NCI-H1092 (cell line): ENCODE data around the gene GNPTAB.

Experiments
- DNase-seq: peaks from one replicate; lab custom pipeline; 2025; lab: John Stamatoyannopoulos, UW

GNPTAB gene

DNA sequence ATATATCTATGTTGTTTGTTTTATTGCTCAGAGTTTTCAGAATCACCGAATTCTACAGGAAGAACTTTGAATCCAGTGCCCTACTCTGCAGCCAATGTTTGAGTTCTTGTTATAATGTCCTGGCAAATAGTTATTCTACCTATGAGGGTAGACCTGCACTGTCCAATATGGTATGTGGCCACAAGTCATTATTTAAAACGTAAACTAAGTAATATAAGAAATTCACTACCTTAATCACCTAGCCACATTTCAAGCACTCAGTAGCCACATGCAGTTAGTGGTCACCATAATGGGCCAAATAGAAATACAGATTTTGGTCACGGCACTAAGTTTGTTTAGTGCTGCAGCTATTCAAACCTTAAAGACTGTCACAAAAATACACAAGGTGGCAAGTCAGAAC is 26.4 kb downstream of the GNPTAB start:
- no peak for DNase-seq

DNA sequence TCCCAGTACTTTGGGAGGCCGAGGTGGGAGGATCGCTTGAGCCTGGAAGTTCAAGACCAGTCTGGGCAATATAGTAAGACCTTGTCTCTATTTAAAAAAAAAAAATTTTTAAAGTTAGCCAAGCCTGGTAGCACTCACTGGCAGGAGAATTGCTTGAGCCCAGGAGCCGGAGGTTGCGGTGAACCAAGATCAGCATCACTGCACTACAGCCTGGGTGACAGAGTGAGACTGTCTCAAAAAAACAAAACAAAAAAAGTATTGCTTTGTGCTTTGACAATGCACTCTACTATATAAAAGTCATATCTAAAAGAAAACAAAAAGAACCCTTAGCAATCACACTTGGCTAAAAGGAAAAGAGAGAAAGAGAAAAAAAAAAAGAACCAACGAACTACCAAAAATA is 26.8 kb downstream of the GNPTAB start:
- DNase-seq: no peak

DNA sequence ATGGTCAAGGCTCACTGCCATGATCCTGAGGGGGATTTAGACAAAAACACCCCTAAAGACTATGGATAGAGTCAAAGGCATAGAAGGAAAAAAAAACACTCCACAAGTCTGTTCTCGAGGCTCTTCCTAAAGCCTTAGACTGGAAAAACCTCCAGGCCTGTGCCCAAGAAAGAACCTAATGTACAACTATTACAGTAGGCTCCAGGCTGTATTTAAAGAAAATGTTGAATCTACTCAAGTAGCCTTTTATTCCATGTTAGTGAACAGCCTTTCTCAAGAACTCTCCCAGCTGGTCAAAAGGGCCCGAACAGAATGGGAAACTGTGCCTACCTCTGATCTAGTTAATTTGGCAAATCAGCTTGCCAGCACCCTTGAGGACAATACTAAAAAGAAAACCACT is 28.3 kb downstream of the GNPTAB start:
- DNase-seq: no peak

DNA sequence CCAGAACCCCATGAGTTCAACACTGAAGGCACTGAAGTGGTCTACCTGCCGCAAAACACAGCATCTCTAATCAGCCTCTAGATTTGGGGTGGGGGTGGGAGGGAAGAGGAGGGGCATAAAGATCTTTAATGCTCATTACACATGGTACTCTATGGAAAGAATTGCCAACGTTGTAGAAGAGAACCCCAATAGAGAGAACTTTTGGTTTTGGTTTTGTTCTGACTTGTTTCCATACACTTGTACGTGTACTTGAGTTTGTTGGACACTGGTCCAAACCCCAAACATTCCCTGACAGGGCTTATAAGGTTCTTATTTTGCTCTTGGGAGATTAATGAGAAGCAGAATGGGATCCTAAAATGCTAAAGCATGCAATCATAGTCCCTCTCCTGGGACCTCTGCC is 31.0 kb downstream of the GNPTAB start:
- no peak for DNase-seq

DNA sequence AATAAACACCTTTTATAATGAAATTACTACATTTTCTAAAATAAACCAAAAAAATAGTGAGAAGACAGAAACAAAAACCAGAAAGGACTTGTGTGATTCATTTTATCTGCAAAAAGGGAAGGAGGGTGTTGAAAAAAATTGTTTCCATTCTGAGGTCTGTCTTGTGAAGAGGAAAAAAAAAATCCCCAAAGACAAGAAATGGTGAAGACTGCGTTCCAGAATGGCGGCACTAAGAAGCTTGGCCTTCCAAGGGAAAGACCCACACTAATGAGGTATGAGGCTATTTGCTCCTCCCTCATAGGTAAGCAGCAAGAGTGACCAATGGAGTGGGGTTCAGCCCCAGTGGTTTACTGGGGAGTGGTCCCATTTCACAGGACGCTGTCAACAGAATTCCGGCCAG is 35.0 kb downstream of the GNPTAB start:
- no peak for DNase-seq

DNA sequence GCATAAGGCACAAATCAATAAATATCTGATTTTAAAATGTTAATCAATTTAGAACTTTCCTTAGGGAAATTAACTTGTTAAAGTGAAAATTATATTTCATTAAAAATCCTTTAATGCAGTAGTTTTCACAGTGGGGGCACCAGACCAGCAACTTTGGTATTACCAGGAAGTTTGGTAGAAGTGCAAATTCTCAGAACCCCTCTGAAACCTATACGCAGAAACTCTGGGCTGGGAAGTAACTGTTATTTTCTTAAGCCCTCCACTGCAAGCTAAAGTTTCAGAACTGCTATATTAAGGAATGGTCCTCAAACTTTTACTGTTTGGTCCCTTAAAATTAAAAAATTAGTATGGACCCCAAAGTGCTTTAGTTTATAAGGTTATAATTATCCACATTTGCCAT is 35.7 kb downstream of the GNPTAB start:
- no peak for DNase-seq

DNA sequence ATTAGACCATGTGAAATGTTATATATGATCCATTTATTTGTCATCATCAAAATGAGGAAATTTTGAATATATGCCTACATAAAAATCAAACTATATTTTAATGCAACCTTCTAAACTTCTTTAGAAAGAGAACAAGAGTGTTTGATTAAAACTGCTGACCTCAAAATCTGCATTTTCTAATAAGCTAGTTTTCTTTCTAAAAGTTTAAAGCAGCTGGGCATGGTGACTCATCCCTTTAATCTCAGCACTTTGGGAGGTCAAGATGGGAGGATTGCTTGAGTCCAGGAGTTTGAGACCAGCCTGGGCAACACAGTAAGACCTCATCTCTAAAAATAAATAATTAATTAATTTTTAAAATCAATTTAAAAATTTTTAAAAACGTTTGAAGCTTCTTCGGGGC is 36.2 kb downstream of the GNPTAB start:
- DNase-seq: no peak

DNA sequence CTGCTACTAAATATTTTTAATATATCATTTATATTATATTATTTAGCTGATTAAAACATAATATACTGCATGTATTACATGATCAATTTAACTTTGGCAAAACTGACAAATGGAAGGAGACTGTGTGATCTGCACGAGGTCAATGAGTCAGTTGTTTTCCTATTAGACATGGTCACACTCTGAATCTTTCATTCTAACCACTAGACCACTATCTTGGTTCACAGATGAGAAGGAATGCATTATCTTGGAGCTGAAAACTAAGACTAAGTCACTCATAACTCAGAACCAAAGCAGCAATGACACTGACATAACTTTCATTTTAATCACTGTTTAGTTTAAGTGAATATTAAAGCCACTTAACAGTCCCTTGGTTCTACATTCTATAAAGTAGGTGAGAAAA is 37.4 kb downstream of the GNPTAB start:
- DNase-seq: no peak

DNA sequence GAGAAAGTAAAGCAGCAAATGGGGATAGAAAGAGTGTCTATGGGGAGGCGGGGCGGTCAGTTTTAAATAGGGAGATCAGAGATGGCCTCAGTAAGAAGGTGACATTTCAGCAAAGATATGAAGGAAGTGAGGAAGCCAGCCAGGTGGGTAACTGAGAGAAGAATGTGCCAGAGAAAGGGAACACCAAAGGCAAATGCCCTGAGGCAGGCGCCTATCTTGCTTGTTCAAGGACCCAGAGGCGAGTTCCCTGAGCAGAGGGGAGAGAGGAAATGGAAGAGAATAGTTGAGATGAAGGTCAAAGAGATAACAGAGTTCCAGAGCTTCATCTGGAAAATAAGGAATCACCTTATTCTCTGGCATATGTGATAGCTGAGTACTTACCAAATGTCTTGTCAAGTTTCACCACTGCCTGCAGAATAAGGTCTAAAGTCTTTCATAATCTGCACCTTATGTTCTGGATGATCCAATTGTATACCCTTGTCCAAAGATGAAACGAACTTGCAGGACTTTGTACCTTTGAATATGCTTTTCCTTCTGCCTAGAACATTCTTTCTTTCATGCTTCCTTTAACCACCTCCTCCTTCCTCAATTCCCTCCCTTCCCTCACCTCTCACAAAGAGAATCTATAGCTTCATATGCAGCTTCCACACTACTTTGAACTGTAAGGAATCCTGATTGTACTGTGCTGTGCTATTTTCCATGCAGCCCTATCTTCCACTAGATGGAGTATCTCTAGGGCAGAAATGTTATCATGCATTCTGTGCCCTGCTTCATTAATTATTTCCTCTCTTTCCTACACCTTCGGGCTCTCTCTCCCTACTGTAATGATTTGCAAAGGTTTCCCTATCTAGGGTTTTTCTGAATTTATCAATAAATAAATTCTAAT is 38.5 kb downstream of the GNPTAB start:
- no peak for DNase-seq

DNA sequence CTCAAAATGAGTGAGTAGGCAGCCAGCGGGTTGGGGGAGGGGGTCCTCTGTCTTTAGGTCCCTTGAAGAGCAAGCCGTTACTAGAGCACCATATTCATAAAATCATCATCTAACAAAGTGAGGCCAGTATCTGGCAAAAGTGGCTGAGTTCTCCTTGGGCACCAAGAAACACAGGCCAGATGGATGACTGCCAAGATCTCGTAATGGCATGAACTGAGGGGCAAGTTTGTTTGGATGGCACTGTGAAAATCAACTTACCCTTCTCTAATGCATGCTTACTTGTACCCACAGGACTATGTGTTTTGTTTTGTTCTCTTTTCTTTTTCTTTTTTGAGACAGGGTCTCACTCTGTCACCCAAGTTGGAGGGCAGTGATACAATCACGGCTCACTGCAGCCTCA is 41.6 kb downstream of the GNPTAB start:
- DNase-seq: no peak

DNA sequence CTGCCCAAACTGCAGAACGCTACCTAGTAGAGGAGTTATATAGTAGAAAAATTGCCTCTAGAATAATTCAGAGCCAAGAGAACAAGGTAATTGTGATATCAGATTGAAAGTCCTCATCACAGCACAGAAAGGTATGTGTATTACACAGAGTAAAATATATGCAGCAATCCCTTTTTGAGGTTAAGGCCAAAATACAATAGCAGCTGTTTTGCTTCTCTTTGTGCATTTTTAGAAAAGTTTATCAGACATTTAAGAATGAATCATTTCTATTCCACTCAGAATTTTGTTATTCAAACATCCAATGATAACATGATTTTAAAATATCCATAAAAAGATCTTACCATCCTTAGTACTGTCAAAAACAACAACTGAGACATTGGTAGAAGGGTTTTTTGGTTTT is 45.1 kb downstream of the GNPTAB start:
- DNase-seq: no peak

DNA sequence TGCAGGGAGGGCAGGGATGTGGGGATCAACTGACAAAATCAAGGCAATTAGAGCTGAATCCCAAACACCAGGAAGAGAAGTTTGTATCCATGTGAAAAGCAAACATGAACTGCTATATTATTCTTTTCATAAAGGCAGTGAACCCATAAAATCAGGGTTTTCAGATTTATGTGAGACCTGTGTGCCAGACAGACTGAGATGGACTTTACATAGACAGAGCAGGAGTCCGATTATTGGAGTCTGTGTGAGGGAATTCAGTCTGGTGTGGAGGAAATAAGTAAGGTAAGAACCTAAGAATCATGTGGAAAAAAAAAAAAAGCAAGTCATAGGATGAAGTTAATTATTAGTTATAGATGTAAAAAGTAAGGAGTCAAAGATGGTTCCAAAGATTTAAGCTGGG is 46.4 kb downstream of the GNPTAB start:
- no peak for DNase-seq

DNA sequence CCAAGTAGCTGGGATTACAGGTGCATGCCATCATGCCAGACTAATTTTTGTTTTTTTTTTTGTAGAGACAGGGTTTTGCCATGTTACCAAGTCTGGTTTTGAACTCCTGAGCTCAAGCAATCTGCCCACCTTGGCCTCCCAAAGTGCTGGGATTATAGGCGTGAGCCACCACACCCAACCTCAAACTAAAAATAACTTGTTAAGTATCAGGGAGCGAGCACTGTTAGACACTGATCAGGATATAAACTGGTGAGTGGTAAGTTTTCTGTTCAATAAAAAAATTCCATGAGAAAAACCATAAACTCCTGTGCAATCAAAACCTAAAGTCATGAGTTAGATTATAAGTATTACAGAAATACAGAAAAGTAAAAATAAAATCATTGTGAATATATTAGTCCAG is 46.9 kb downstream of the GNPTAB start:
- no peak for DNase-seq

DNA sequence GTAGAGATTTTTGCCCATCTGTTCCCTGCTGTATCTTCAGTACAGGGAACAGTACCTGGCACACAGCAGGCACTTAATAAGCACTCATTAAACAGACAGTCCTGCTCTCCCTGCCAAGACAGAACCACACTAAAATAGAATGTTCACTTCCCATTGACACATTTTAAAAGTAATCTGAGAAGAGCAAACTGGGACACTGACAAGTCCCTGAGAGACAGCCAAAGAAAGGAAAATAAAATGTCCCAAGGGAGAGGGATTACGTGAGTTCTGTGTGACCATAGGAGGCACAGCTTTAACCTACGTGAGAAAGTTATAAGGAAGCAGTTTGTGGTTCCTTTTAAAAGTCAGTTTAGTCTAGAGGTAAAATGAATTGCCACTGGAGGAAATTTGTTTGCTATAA is 47.6 kb downstream of the GNPTAB start:
- DNase-seq: no peak

DNA sequence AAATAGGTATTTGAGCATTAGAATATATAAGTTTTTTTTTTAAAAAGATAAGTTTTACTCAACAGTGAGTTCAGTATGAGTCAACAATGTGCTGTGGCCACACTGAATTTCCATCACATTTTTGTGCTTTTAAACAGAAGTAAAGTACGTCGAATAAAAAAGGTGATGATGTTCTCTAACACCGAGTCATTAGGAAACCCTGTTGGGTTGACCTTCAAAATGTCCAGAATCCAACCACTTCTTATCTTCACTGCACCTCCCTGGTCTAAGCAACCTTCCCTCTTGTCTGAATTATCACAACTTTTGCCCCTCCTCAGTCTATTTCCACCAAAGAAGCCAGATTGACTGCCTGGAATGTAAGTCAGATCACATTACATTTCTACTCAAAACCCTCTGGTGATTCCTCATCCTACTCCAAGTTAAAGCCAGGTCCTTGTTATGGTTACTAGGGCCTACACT is 48.5 kb downstream of the GNPTAB start:
- no peak for DNase-seq

DNA sequence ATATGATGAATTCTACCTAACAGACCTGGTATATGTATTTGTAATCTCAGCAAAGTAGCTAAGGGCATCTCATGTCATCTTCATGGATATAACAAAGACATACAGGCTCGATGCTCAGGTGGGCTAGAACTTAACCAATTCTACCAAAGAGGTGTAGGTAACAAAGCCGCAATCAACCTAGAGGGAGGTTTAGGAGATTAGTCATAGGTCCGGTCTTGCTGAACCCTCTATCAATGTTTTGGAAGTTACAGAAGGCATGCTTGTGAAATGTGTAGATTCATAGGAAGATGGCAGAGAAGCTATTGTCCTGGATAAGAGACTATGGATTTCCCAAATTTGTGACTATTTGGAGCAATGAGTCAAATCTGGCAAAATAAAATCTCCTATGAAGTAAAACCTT is 48.9 kb downstream of the GNPTAB start:
- no peak for DNase-seq

DNA sequence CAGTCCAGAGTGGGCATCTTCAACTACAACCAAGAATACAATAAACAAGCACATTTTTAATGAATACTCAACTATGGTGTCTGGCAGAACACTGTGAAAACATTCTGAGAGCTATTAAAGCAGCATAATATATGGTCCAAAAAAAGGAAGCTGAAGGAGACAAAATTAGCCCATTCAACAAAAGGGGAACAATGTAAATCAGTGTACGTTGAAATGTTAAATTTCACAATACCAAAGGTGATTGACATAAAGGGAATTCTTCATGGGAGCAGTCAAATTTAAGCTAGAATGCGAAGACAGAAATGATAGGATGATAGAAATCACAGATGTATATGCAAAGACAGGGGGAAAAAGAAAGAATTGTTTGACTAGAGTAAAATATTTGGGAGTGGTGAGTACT is 50.2 kb downstream of the GNPTAB start:
- no peak for DNase-seq

DNA sequence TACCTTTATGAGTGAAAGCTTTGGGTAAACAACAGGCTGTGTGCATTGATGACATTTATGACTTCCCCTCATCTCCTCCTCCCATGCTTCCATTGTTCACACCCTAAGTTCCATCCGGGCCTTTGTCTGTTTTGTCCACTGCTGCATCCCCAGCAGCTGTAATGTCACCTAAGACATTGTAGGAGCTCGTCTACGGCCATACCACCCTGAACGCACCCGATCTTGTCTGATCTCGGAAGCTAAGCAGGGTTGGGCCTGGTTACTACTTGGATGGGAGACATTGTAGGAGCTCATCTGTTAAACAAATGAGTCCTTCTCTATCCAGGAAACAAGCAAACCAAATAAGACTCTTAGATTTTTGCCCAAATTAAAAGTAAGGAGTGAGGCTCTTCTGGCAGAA is 51.1 kb downstream of the GNPTAB start:
- no peak for DNase-seq

DNA sequence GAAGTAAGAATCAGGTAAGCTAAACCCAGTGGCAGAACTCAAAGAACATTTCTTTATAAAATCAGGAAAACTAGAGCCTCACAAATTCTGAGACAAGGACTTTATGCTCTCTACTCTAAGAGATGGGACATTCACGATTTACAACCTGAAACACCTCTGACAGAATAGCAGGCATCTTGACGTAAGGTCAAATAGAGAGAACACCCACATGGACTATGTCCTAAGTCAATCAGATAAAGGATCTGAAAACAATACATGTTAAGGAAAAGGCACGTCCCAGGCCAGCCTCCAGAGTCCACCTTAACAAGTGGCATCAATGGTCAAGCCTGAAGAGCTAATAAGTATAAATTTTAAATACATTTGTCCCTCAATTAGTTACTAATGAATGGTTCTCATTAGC is 51.6 kb downstream of the GNPTAB start:
- DNase-seq: no peak

DNA sequence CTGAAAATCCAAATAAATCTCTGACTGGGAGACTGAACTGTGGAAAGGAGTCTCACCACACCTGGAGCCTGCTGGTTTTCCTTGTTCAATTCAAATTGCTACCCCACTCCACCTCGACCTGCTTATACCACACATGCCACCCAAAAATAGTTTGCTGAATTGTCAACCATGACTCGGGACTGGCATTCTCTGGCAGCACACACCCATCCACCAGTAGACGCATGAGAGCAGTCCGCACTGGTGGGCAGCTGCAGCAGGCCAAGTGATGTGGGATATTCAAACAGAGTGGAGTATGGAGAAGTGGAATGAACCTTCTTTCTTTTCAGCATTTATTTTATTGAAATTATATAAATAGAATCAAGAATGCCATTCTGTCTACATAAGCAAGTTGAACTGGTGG is 52.8 kb downstream of the GNPTAB start:
- no peak for DNase-seq

DNA sequence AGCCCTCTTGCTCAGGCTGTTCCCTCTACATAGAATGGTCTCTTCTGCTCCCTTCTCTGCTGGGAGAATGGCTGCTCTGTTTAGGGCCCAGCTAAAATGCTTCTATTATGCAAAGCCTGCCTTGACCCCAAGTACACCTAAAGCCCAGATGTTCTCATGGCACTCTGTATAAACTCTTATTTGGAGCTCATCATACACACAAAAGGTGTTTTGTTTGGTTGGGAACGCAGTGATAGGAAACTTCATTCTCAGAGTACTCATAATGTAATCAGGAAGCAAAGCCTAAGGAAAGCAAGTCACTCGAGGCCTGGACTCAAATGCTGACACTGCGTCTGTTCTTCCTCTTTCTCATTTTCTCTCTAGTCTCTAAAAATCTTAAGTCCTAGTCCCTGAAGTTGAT is 53.3 kb downstream of the GNPTAB start:
- no peak for DNase-seq

DNA sequence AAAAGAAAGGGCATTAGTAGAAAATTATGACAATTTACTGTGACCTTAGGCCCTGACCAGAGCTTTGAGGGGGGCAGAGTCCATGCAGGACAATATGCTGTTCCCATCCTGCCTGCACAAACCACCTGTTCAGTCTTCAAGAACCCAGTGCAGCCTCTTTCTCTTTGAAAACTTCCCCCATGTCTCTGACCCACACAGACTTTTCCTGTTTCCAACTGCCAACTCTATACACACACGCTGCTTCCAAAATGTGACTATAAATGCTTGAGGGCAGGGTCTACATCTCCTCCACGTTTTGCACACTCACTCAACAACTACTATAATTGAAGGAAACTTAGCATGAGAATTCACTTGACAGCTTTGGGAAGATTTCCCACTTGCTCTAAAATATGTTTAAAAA is 54.9 kb downstream of the GNPTAB start:
- no peak for DNase-seq

DNA sequence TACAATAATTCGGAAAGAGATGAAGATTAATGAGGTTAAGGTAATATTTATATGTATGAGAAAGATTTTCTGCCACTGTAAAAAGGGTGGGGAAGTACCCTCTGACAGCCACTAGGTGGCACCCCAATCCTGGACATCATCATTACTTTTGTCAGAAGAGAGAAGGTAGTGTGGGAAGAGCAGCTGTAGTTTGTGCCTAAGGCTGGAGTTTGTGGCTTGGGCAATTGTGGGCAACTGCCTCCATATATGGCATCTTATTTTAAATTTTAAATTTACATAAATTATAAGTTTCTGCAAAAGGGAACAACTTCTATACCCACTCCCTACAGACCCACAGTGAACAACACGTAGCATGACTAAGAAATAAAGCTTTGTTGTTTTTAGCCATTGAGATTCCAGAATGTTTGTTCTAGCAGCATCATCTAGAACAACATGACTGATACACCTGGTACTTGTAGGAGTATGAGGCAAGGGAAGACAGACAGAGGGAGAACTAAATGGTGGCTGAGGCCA is 57.1 kb downstream of the GNPTAB start:
- DNase-seq: peak; percentile 15
